Body of pancreas (tissue), 4 donors: Measurements from ENCODE around the gene HOXA2. TPM values are rescaled to one million over a fixed set of nuclear protein-coding genes. Genes with fewer than 3 reads are reported as not detected.

Experiments
- ATAC-seq: fragments of 150-250 bp; one replicate; pipeline ENCODE4 v1.9.1; 2016
- DNase-seq, 4 donors: peaks; one replicate each; pipeline ENCODE4 v3.0.0-alpha.2; 2019
- H3K27ac ChIP-seq, 4 donors: fragments of 200-600 bp; sonication (generic); 1 replicate in 3 of 4; 2 replicates in 1 of 4; pipeline versions ENCODE4 v1.5.1 to v1.6.1; 2016 to 2019; ENCODE audit warnings: mild to moderate bottlenecking in 1 of 4, mixed read lengths in 1 of 4, moderate library complexity in 1 of 4
- H3K27me3 ChIP-seq, 2 donors: fragments of 200-600 bp; sonication (generic); one replicate each; pipeline ENCODE4 v1.6.0; 2016; ENCODE audit warnings: mild to moderate bottlenecking in 1 of 2
- H3K36me3 ChIP-seq, 2 donors: fragments of 200-600 bp; sonication (generic); replicated peaks in 1 of 2; 2 replicates each; pipeline ENCODE4 v1.5.1; 2016; ENCODE audit warnings: low read depth in 2 of 2; ENCODE audit not compliant: insufficient read depth in 1 of 2
- H3K4me1 ChIP-seq: fragments of 200-600 bp; sonication (generic); one replicate; pipeline ENCODE4 v1.6.0; 2016
- H3K4me3 ChIP-seq, 2 donors: fragments of 200-600 bp; sonication (generic); 1 replicate in 1 of 2; 2 replicates in 1 of 2; pipeline ENCODE4 v1.5.1; 2016 to 2019
- H3K9me3 ChIP-seq, 3 donors: fragments of 200-600 bp; sonication (generic); 1 replicate in 2 of 3; 2 replicates in 1 of 3; pipeline ENCODE4 v1.5.1; 2016
- POLR2A ChIP-seq, 3 donors: fragments of 450-650 bp; IDR thresholded peaks; one replicate each; pipeline ENCODE4 v1.6.1; 2016; ENCODE audit warnings: antibody characterized with exemption in 3 of 3, mild to moderate bottlenecking in 2 of 3
- WGBS, 2 donors: methylation state at CpG; one replicate each; pipeline ENCODE4 v1.1.5; 2017; 5-methylcytosine and 5-hydroxymethylcytosine counted together
- intact Hi-C: fragments of 100-400 bp; cut with DNase I; formaldehyde crosslinking; loops from one replicate; pipeline ENCODE4 v1.15.1; 2023
- total RNA-seq, 2 donors: library from RNA; depleted of rRNA; stranded (reverse); fragments of >200 nt; gene quantifications; one replicate each; pipeline ENCODE4 v1.1.0, GENCODE V29; 2016
- TF ChIP-seq, protein P1 (sequence below), 7 experiments: fragments of 450-650 bp in 4 of 7; fragments of 200-600 bp in 3 of 7; sonication (generic) in 3 of 7; IDR thresholded peaks; one replicate each; pipeline ENCODE4 v1.5.1; 2016 to 2019; ENCODE audit warnings: antibody characterized with exemption in 7 of 7

Gene HOXA2
- total RNA-seq, 2 donors from 2014 or later: 0.66 TPM; not detected in 1

- H3K36me3 ChIP-seq: no peaks in the 10 kb centered on the region
- no peak within 1 kb of the TSS for H3K4me3 ChIP-seq
- H3K27ac ChIP-seq: peak within 1 kb of the TSS in 3 of 4 donors; percentile 51 to 67 (median 62)
- H3K27me3 ChIP-seq: peaks cover 0 to 84% of the 10 kb centered on the region in 2 donors
- DNase-seq: peak in 3 of 4 donors; percentile 41 to 65 (median 45)
- peaks cover 38% of the 10 kb centered on the region for H3K4me1 ChIP-seq
- intact Hi-C loops: no loop called here
- WGBS, 2 donors: 9 to 30% methylated on average over 46 to 86 of the region's 86 CpGs
- peak; percentile 68 for ATAC-seq
- no peaks in the 10 kb centered on the region for H3K9me3 ChIP-seq
- TF ChIP-seq, protein P1, sequence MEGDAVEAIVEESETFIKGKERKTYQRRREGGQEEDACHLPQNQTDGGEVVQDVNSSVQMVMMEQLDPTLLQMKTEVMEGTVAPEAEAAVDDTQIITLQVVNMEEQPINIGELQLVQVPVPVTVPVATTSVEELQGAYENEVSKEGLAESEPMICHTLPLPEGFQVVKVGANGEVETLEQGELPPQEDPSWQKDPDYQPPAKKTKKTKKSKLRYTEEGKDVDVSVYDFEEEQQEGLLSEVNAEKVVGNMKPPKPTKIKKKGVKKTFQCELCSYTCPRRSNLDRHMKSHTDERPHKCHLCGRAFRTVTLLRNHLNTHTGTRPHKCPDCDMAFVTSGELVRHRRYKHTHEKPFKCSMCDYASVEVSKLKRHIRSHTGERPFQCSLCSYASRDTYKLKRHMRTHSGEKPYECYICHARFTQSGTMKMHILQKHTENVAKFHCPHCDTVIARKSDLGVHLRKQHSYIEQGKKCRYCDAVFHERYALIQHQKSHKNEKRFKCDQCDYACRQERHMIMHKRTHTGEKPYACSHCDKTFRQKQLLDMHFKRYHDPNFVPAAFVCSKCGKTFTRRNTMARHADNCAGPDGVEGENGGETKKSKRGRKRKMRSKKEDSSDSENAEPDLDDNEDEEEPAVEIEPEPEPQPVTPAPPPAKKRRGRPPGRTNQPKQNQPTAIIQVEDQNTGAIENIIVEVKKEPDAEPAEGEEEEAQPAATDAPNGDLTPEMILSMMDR (IDR thresholded peaks at IDR 0.05): peak in 5 of 7 experiments; percentile 13 to 42 (median 28)
- TF ChIP-seq POLR2A (IDR thresholded peaks at IDR 0.05): peak in 2 of 3 donors; percentile 34 to 42
Observed at GRCh38 chr7:27143023-27143949, 40.8 kb upstream of the HOXA2 start, which contains the start of gene HOXA5. Gene HOXA5, minus strand, starts transcription at chr7:27143681. Its CDS starts 74 bp downstream, at chr7:27143607.

GRCh38 chr7:27142580-27143022 is 40.1 kb upstream of the HOXA2 start:
- Histone ChIP-seq H3K36me3 (no peaks in the 10 kb centered on the region), H3K4me3 (no peak overlapping the region), H3K27ac (peak overlapping the region in 3 of 4 donors; percentile 51 to 67 (median 62)), H3K9me3 (no peaks in the 10 kb centered on the region), H3K27me3 (peaks cover 0 to 78% of the 10 kb centered on the region in 2 donors), H3K4me1 (peaks cover 32% of the 10 kb centered on the region)
- WGBS, 2 donors: 6 to 13% methylated on average over 29 of the region's 29 CpGs
- ATAC-seq (no peak), DNase-seq (no peak)
- no peak for TF ChIP-seq POLR2A (IDR thresholded peaks at IDR 0.05)
- TF ChIP-seq, protein P1 (IDR thresholded peaks at IDR 0.05): no peak
- intact Hi-C loops: no loop called here

DNA sequence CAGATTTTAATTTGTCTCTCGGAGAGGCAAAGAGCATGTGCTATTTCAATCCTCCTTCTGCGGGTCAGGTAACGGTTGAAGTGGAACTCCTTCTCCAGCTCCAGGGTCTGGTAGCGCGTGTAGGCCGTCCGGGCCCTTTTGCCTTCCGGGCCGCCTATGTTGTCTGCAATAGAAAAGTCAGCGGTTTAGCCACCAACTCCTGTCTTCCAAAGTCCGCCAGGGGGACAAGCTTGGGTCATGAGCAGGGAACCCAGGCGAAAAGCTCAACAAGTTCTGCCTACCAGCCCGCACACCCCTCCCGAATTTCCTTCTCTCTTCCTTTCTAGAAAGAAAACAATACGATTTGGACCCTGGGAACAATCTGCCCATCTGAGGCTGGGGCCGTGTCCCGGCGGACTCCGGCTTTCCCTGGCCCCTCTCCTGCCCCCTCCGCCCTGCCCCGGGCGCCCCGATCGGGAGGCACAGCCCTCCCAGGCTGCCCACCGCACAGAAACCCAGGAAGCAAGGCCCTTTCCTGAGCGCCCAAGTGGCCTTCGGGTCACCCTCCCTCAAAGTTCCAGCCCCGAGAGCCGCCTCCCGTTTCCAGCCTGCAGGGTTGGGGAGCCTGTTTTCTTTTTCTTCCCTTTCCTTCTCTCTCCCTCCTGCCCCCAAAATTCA is 39.6 kb upstream of the HOXA2 start:
- DNase-seq (no peak), ATAC-seq (no peak)
- Histone ChIP-seq H3K36me3 (no peaks in the 10 kb centered on the region), H3K4me1 (peaks cover 28% of the 10 kb centered on the region), H3K27ac (peak overlapping the region in 3 of 4 donors; percentile 51 to 67 (median 62)), H3K4me3 (no peak overlapping the region), H3K27me3 (peaks cover 0 to 74% of the 10 kb centered on the region in 2 donors), H3K9me3 (no peaks in the 10 kb centered on the region)
- TF ChIP-seq, protein P1 (IDR thresholded peaks at IDR 0.05): no peak
- TF ChIP-seq POLR2A (IDR thresholded peaks at IDR 0.05): no peak
- intact Hi-C loops: no loop called here
- WGBS, 2 donors: 9 to 30% methylated on average over 20 to 30 of the region's 30 CpGs

DNA sequence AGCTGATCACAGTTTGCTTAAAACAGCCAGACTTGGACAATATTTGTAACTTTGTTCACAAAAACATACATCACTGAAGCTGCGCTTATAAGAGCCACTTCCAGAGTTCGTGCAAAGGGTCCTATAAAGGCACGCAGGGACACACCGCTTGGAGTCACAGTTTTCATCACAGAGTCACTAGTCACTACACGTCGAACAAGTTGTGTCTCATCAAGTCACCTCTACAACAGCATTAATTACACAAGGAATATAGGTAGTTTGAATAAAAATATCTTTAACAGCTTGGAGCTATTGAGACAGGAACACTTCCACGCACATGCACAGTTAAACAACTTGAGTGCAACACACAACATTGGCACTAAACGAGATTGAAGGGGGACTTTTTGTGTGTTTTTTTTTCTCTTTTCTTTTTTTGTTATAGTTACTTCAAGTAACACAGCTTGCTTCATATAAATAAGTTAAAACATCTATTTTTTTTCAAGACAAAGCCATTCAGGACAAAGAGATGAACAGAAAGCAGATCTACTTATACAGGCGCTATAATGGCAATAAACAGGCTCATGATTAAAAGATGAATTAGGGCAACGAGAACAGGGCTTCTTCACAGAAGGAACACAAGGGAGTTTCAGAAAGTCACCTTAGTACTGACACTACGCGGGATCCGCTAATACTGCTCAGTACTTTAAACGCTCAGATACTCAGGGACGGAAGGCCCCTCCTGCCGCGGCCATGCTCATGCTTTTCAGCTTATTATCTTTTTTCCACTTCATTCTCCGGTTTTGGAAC is 38.8 kb upstream of the HOXA2 start:
- intact Hi-C loops: no loop called here
- Histone ChIP-seq H3K4me1 (peaks cover 28% of the 10 kb centered on the region), H3K27me3 (peaks cover 0 to 77% of the 10 kb centered on the region in 2 donors), H3K27ac (no peak overlapping the region), H3K4me3 (no peak overlapping the region), H3K9me3 (no peaks in the 10 kb centered on the region), H3K36me3 (no peaks in the 10 kb centered on the region)
- DNase-seq: no peak
- 22 to 36% methylated on average over 18 of the region's 18 CpGs for WGBS, 2 donors
- no peak for TF ChIP-seq POLR2A (IDR thresholded peaks at IDR 0.05)
- no peak for ATAC-seq
